Gastrocnemius medialis (tissue), 4 donors: ENCODE measurements around the gene TRAP1. TPM values are rescaled to one million over a fixed set of nuclear protein-coding genes. Genes with fewer than 3 reads are reported as not detected.

Experiments
- ATAC-seq, 2 donors: fragments of 150-250 bp; one replicate each; pipeline ENCODE4 v1.9.1; 2016
- DNase-seq, 2 donors: peaks; one replicate each; pipeline ENCODE4 v3.0.0-alpha.2; 2019
- H3K27ac ChIP-seq, 4 donors: fragments of 200-600 bp; sonication (generic); 1 replicate in 1 of 4; 2 replicates in 3 of 4; pipeline ENCODE4 v1.5.1; 2016 to 2018; ENCODE audit warnings: mild to moderate bottlenecking in 2 of 4, moderate library complexity in 1 of 4
- H3K27me3 ChIP-seq, 3 donors: fragments of 200-600 bp; sonication (generic) in 2 of 3; 1 replicate in 1 of 3; 2 replicates in 2 of 3; pipeline versions ENCODE4 v1.5.1 to v1.6.0; 2016 to 2019; ENCODE audit warnings: mild to moderate bottlenecking in 1 of 3, moderate library complexity in 1 of 3
- H3K36me3 ChIP-seq, 2 donors: fragments of 200-600 bp; sonication (generic) in 1 of 2; one replicate each; pipeline ENCODE4 v1.5.1; 2017 to 2018
- H3K4me1 ChIP-seq, 2 donors: fragments of 200-600 bp; sonication (generic) in 1 of 2; one replicate each; pipeline ENCODE4 v1.5.1; 2016 to 2017; ENCODE audit warnings: mild to moderate bottlenecking in 2 of 2
- H3K4me3 ChIP-seq, 4 donors: fragments of 200-600 bp; sonication (generic) in 3 of 4; 1 replicate in 1 of 4; 2 replicates in 3 of 4; pipeline ENCODE4 v1.5.1; 2016 to 2019; ENCODE audit warnings: mild to moderate bottlenecking in 2 of 4
- H3K9me3 ChIP-seq, 3 donors: fragments of 200-600 bp; sonication (generic) in 2 of 3; 1 replicate in 1 of 3; 2 replicates in 2 of 3; pipeline ENCODE4 v1.5.1; 2016 to 2019
- CTCF ChIP-seq, 5 experiments: fragments of 450-650 bp in 3 of 5; fragments of 200-600 bp in 2 of 5; sonication (generic) in 2 of 5; IDR thresholded peaks in 4 of 5; conservative IDR thresholded peaks in 1 of 5; 1 replicate in 4 of 5; 2 replicates in 1 of 5; pipeline ENCODE4 v1.5.1; 2016 to 2019; ENCODE audit warnings: antibody characterized with exemption in 5 of 5, mild to moderate bottlenecking in 3 of 5, moderate library complexity in 3 of 5
- POLR2A ChIP-seq, 2 donors: fragments of 450-650 bp; IDR thresholded peaks; one replicate each; pipeline ENCODE4 v1.6.1; 2017; ENCODE audit warnings: antibody characterized with exemption in 2 of 2, mild to moderate bottlenecking in 2 of 2, moderate library complexity in 2 of 2
- in situ Hi-C, 4 donors: fragments of 200-750 bp; cut with MboI; loops; one replicate each; pipeline versions ENCODE4 v1.15.0 to v1.8.0; 2017; ENCODE audit warnings: low sequenced_read_pairs in 4 of 4
- intact Hi-C: fragments of 100-400 bp; cut with DNase I; formaldehyde crosslinking; loops from one replicate; pipeline ENCODE4 v1.15.1; 2023; ENCODE audit warnings: low total_unique reads
- total RNA-seq, 4 donors: library from RNA; depleted of rRNA; stranded (reverse); fragments of >200 nt; gene quantifications; one replicate each; pipeline versions ENCODE4 v1.1.0 to v1.2.3, GENCODE V29; 2016

The TRAP1 gene
- total RNA-seq, 4 donors from 2014 or later, result 103 to 140 (median 122) TPM

GRCh38 chr16:3740186-3740585 lies 22.9 kb upstream of the TRAP1 start:
- H3K9me3 ChIP-seq, result no peaks in the 10 kb centered on the region
- no peak for TF ChIP-seq CTCF (IDR thresholded peaks at IDR 0.05 in 4 of 5, conservative IDR thresholded peaks at IDR 0.05 in 1 of 5)
- TF ChIP-seq POLR2A (IDR thresholded peaks at IDR 0.05), result no peak
- H3K36me3 ChIP-seq, result peaks cover 0 to 97% of the 10 kb centered on the region in 2 donors
- no peaks in the 10 kb centered on the region for H3K27me3 ChIP-seq
- DNase-seq (no peak), ATAC-seq (no peak)
- H3K4me1 ChIP-seq, result peaks cover 0 to 17% of the 10 kb centered on the region in 2 donors
- in situ Hi-C loops, result no loop called here
- intact Hi-C loops, result no loop called here
- no peak overlapping the region for H3K4me3 ChIP-seq
- H3K27ac ChIP-seq, result no peak overlapping the region

GRCh38 chr16:3739636-3740035 lies 22.3 kb upstream of the TRAP1 start:
- Histone ChIP-seq H3K27ac (no peak overlapping the region), H3K4me1 (peaks cover 0 to 13% of the 10 kb centered on the region in 2 donors), H3K27me3 (no peaks in the 10 kb centered on the region), H3K4me3 (no peak overlapping the region), H3K36me3 (peaks cover 0 to 97% of the 10 kb centered on the region in 2 donors), H3K9me3 (no peaks in the 10 kb centered on the region)
- TF ChIP-seq CTCF (IDR thresholded peaks at IDR 0.05 in 4 of 5, conservative IDR thresholded peaks at IDR 0.05 in 1 of 5) (no peak), POLR2A (IDR thresholded peaks at IDR 0.05) (no peak)
- intact Hi-C loops (no loop called here), in situ Hi-C loops (no loop called here)
- DNase-seq (no peak), ATAC-seq (no peak)

- H3K27ac ChIP-seq, result no peak overlapping the region
- in situ Hi-C loops, result no loop called here
- DNase-seq, result no peak
- peaks cover 0 to 96% of the 10 kb centered on the region in 2 donors for H3K36me3 ChIP-seq
- no peak overlapping the region for H3K4me3 ChIP-seq
- H3K27me3 ChIP-seq, result no peaks in the 10 kb centered on the region
- H3K4me1 ChIP-seq, result peaks cover 0 to 2% of the 10 kb centered on the region in 2 donors
- ATAC-seq, result no peak
- intact Hi-C loops, result no loop called here
- no peaks in the 10 kb centered on the region for H3K9me3 ChIP-seq
- TF ChIP-seq CTCF (IDR thresholded peaks at IDR 0.05 in 4 of 5, conservative IDR thresholded peaks at IDR 0.05 in 1 of 5) (no peak), POLR2A (IDR thresholded peaks at IDR 0.05) (no peak)
Observed at GRCh38 chr16:3738541-3738940, 21.2 kb upstream of the TRAP1 start.

- TF ChIP-seq CTCF (IDR thresholded peaks at IDR 0.05 in 4 of 5, conservative IDR thresholded peaks at IDR 0.05 in 1 of 5) (no peak), POLR2A (IDR thresholded peaks at IDR 0.05) (no peak)
- in situ Hi-C loops (no loop called here), intact Hi-C loops (no loop called here)
- no peaks in the 10 kb centered on the region for H3K4me1 ChIP-seq
- peaks cover 0 to 92% of the 10 kb centered on the region in 2 donors for H3K36me3 ChIP-seq
- no peaks in the 10 kb centered on the region for H3K9me3 ChIP-seq
- no peak overlapping the region for H3K27ac ChIP-seq
- no peaks in the 10 kb centered on the region for H3K27me3 ChIP-seq
- no peak for DNase-seq
- no peak overlapping the region for H3K4me3 ChIP-seq
- no peak for ATAC-seq
Observed at GRCh38 chr16:3738128-3738527, 20.8 kb upstream of the TRAP1 start.

- ATAC-seq, result no peak
- in situ Hi-C loops, result no loop called here
- peaks cover 0 to 92% of the 10 kb centered on the region in 2 donors for H3K36me3 ChIP-seq
- DNase-seq, result no peak
- intact Hi-C loops, result no loop called here
- no peak for TF ChIP-seq CTCF (IDR thresholded peaks at IDR 0.05 in 4 of 5, conservative IDR thresholded peaks at IDR 0.05 in 1 of 5)
- no peak for TF ChIP-seq POLR2A (IDR thresholded peaks at IDR 0.05)
- no peaks in the 10 kb centered on the region for H3K4me1 ChIP-seq
- no peaks in the 10 kb centered on the region for H3K27me3 ChIP-seq
- no peak overlapping the region for H3K4me3 ChIP-seq
- no peaks in the 10 kb centered on the region for H3K9me3 ChIP-seq
- no peak overlapping the region for H3K27ac ChIP-seq
Observed at GRCh38 chr16:3737181-3737580, 19.9 kb upstream of the TRAP1 start.
